Heart left ventricle (tissue), 16 donors: ENCODE results near the gene ADCK2. TPM values are rescaled to one million over a fixed set of nuclear protein-coding genes. Genes with fewer than 3 reads are reported as not detected.
"Not testable (repeated sequence)": the region's sequence is repeated elsewhere in the genome, so short reads cannot be mapped to it uniquely, and the experiment has no call there.

Experiments used
- ATAC-seq, 4 donors: fragments of 200-7000 bp; cut with Tn5 transposase; one replicate each; pipeline ENCODE4 v1.9.1; 2020 to 2022; ENCODE audit warnings: moderate library complexity in 4 of 4, mild to moderate bottlenecking in 3 of 4, moderate number of reproducible peaks in 1 of 4
- DNase-seq, 5 donors: peaks; one replicate each; pipeline ENCODE4 v3.0.0-alpha.2; 2020
- H3K27ac ChIP-seq, 12 donors: fragments of 200-600 bp; sonication (generic) in 4 of 12; one replicate each; pipeline versions ENCODE4 v1.5.0 to v1.8.0; 2016 to 2022; ENCODE audit warnings: mild to moderate bottlenecking in 2 of 12
- H3K27me3 ChIP-seq, 9 donors: fragments of 200-600 bp; sonication (generic) in 2 of 9; one replicate each; pipeline versions ENCODE4 v1.5.1 to v1.8.0; 2016 to 2022; ENCODE audit warnings: mild to moderate bottlenecking in 3 of 9
- H3K36me3 ChIP-seq, 9 donors: fragments of 200-600 bp; sonication (generic) in 2 of 9; one replicate each; pipeline versions ENCODE4 v1.5.0 to v1.8.0; 2018 to 2022; ENCODE audit warnings: mild to moderate bottlenecking in 2 of 9
- H3K4me1 ChIP-seq, 12 donors: fragments of 200-600 bp; sonication (generic) in 4 of 12; one replicate each; pipeline versions ENCODE4 v1.5.0 to v1.8.0; 2016 to 2022; ENCODE audit warnings: mild to moderate bottlenecking in 3 of 12
- H3K4me3 ChIP-seq, 12 donors: fragments of 200-600 bp; sonication (generic) in 4 of 12; one replicate each; pipeline versions ENCODE4 v1.5.0 to v1.8.0; 2017 to 2022; ENCODE audit warnings: mild to moderate bottlenecking in 9 of 12, moderate library complexity in 4 of 12
- H3K9me3 ChIP-seq, 12 donors: fragments of 200-600 bp; sonication (generic) in 4 of 12; one replicate each; pipeline versions ENCODE4 v1.5.0 to v1.8.0; 2016 to 2022; ENCODE audit warnings: mild to moderate bottlenecking in 1 of 12
- POLR2A ChIP-seq, 2 donors: fragments of 450-650 bp; IDR thresholded peaks; one replicate each; pipeline ENCODE4 v1.6.1; 2017; ENCODE audit warnings: antibody characterized with exemption in 2 of 2, mild to moderate bottlenecking in 2 of 2, moderate library complexity in 2 of 2
- WGBS, 4 donors: extraction: QIAGEN DNeasy Blood & Tissue Kit in 2 of 4; methylation state at CpG; one replicate each; pipeline versions ENCODE4 v1.1.5 to v1.1.7; 2013 to 2018; 5-methylcytosine and 5-hydroxymethylcytosine counted together
- intact Hi-C, 10 donors: fragments of 100-400 bp; cut with DNase I; formaldehyde crosslinking; loops; one replicate each; pipeline versions ENCODE4 v1.11.1 to v1.14.2; 2022
- polyA plus RNA-seq, 2 donors: library from polyadenylated mRNA; stranded (reverse); fragments of 200-250 nt; gene quantifications; one replicate each; pipeline ENCODE4 v1.2.3, GENCODE V29; 2013
- total RNA-seq, 9 donors: library from RNA; depleted of rRNA in 2 of 9; stranded (reverse); fragments of >200 nt in 2 of 9; fragmentation: NEBNext Ultra II Directional in 3 of 9; extraction: Animal tissue kit (Norgen Biotek cat#: 25700) in 3 of 9; gene quantifications; one replicate each; pipeline versions ENCODE4 v1.1.0 to v1.2.4, GENCODE V29; 2016 to 2023
- TF ChIP-seq, protein P1 (sequence below), 12 donors: fragments of 200-600 bp; sonication (generic) in 4 of 12; IDR thresholded peaks; one replicate each; pipeline versions ENCODE4 v1.5.0 to v1.8.0; 2018 to 2022; ENCODE audit warnings: antibody characterized with exemption in 12 of 12, mild to moderate bottlenecking in 5 of 12
- donor health status: ischemic (EF 13 %, LVEDD 7.1; RV severe dilation, severe dysfunction).
- donor health status: healthy with polysubstance abuse.
- donor health status: DM: no; HTN: yes; CAD: no.
- donor health status: DM: no; HTN: no; CAD: no.
- donor health status: ischemic (EF 25% LVEDD 6.9; RV normal size, moderate dysfunction).
- donor health status: ischemic (EF 25% LVEDD 5.7; RV mildly dilated, moderate dysfunction).
- donor health status: healthy.
- donor health status: DM: yes; HTN: yes; CAD: no.
- donor health status: ischemic (EF 35%, LVEDD 5.7; RV mildly dilated, moderate dysfunction).
- donor health status: nonischemic (EF 11% LVEDD 7.7; RV severe dilation, severe dysfunction).
- donor health status: DM: yes; HTN: yes; CAD: no.
- donor health status: PGD.
- donor health status: ischemic (EF 29% LVEDD 5.4; RV normal size, mild dysfunction).
- donor health status: nonischemic (EF 23%, LVEDD 6.1; RV moderate dilation, normal function).

ADCK2 gene
- total and polyA plus RNA-seq, 11 donors: 5.3 to 18.3 (median 10.5) TPM

DNA sequence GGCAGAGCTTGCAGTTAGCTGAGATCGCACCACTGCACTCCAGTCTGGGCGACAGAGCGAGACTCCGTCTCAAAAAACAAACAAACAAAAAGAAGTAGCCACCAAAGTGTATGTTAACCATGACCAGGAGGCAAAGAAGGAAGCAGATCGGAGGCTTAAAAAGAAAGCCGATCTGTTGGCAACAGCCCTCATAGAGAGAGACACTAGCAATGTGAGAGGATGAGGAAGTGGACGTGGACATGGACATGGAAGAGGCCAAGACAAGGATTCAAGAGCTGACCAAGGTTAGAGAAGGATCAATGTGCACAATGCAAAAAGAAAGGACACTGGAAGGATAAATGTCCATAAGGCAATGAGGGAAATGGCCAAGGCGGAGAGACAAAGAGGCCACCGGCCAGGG, 14.9 kb upstream of the ADCK2 start:
- H3K27ac ChIP-seq: no peak overlapping the region
- H3K27me3 ChIP-seq: peaks cover 0 to 3% (median 0%) of the 10 kb centered on the region in 9 donors
- no peak overlapping the region for H3K4me3 ChIP-seq
- no peaks in the 10 kb centered on the region for H3K9me3 ChIP-seq
- peaks cover 0 to 31% (median 19%) of the 10 kb centered on the region in 12 donors for H3K4me1 ChIP-seq
- intact Hi-C loops: loop anchor here in 2 of 10 donors (5.0 to 10.0 kb wide), 2 partner anchors 181 to 183 kb away; partner anchors contain the start of gene MKRN1 (in 2 of the 2)
- no peaks in the 10 kb centered on the region for H3K36me3 ChIP-seq
- WGBS, 4 donors: 92 to 95% (median 94%) methylated on average over 9 of the region's 9 CpGs
- ATAC-seq (no peak), DNase-seq (peak in 1 of 5 donors; percentile 3)
- TF ChIP-seq, protein P1, sequence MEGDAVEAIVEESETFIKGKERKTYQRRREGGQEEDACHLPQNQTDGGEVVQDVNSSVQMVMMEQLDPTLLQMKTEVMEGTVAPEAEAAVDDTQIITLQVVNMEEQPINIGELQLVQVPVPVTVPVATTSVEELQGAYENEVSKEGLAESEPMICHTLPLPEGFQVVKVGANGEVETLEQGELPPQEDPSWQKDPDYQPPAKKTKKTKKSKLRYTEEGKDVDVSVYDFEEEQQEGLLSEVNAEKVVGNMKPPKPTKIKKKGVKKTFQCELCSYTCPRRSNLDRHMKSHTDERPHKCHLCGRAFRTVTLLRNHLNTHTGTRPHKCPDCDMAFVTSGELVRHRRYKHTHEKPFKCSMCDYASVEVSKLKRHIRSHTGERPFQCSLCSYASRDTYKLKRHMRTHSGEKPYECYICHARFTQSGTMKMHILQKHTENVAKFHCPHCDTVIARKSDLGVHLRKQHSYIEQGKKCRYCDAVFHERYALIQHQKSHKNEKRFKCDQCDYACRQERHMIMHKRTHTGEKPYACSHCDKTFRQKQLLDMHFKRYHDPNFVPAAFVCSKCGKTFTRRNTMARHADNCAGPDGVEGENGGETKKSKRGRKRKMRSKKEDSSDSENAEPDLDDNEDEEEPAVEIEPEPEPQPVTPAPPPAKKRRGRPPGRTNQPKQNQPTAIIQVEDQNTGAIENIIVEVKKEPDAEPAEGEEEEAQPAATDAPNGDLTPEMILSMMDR (IDR thresholded peaks at IDR 0.05): no peak
- TF ChIP-seq POLR2A (IDR thresholded peaks at IDR 0.05): no peak

DNA sequence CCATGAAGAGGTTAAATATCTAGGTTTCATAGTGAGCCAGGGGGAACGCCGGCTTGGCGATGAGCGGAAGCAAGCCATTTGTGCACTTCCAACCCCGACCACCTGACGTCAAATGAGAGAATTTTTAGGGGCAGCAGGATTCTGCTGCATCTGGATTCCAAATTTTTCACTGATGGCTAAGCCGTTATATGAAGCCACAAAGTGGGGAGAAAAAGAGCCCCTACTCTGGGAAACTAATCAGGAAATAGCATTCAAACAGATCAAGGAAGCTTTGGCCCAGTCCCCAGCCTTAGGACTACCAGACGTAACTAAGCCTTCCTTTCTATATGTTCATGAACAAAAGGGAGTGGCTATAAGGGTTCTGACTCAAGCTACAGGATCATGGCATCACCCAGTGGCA, 12.9 kb upstream of the ADCK2 start:
- WGBS, 4 donors: 55 to 61% (median 58%) methylated on average over 8 of the region's 8 CpGs
- peaks cover 0 to 3% (median 0%) of the 10 kb centered on the region in 9 donors for H3K27me3 ChIP-seq
- ATAC-seq: no peak
- no peaks in the 10 kb centered on the region for H3K9me3 ChIP-seq
- no peak overlapping the region for H3K27ac ChIP-seq
- no peaks in the 10 kb centered on the region for H3K36me3 ChIP-seq
- no peak for DNase-seq
- no peak overlapping the region for H3K4me3 ChIP-seq
- H3K4me1 ChIP-seq: peaks cover 0 to 25% (median 12%) of the 10 kb centered on the region in 12 donors
- intact Hi-C loops: loop anchor here in 2 of 10 donors (5.0 to 10.0 kb wide), 2 partner anchors 183 to 185 kb away; partner anchors contain the start of gene MKRN1 (in 2 of the 2)
- TF ChIP-seq POLR2A (IDR thresholded peaks at IDR 0.05): no peak
- TF ChIP-seq, protein P1 (IDR thresholded peaks at IDR 0.05): no peak

DNA sequence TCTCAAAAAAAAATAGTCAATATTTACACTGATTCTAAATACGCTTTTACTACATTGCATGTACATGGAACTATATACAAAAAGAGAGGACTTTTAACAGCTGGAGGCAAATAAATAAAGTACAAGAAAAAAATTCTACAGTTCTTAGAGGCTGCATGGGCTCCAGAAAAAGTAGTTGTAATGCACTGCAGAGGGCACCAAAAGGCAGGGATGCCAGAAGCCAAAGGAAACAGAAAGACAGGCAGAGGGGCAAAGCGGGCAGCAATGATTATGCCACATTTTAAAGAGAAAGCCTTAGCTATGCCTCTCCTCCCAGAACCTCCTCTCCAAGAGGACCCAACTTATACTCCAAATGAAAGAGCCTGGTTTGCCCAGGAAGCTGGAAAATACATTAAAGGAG, 11.6 kb upstream of the ADCK2 start:
- WGBS, 4 donors: 76 to 84% (median 82%) methylated on average over 2 of the region's 2 CpGs
- no peak for DNase-seq
- peaks cover 0 to 3% (median 0%) of the 10 kb centered on the region in 9 donors for H3K27me3 ChIP-seq

GRCh38 chr7:140662938-140663337, 9.8 kb upstream of the ADCK2 start:
- H3K4me1 ChIP-seq, H3K4me3 ChIP-seq, ATAC-seq, H3K36me3 ChIP-seq, H3K27me3 ChIP-seq, DNase-seq, H3K9me3 ChIP-seq, intact Hi-C loops, H3K27ac ChIP-seq: not testable (repeated sequence)
- WGBS, 4 donors: 70 to 97% (median 94%) methylated on average over 1 to 2 of the region's 2 CpGs

More for the DNA sequence above, 11.6 kb upstream of the ADCK2 start:
- Histone ChIP-seq H3K27ac (no peak overlapping the region), H3K9me3 (no peaks in the 10 kb centered on the region), H3K36me3 (no peaks in the 10 kb centered on the region), H3K4me3 (no peak overlapping the region), H3K4me1 (peaks cover 0 to 20% (median 9%) of the 10 kb centered on the region in 12 donors)
- intact Hi-C loops: no loop called here
- TF ChIP-seq, protein P1 (IDR thresholded peaks at IDR 0.05): no peak
- no peak for TF ChIP-seq POLR2A (IDR thresholded peaks at IDR 0.05)
- no peak for ATAC-seq

- Histone ChIP-seq H3K9me3 (no peaks in the 10 kb centered on the region), H3K27ac (no peak overlapping the region), H3K4me3 (no peak overlapping the region), H3K36me3 (no peaks in the 10 kb centered on the region), H3K27me3 (no peaks in the 10 kb centered on the region), H3K4me1 (peaks cover 0 to 7% (median 2%) of the 10 kb centered on the region in 12 donors)
- 85 to 89% (median 87%) methylated on average over 1 of the region's 1 CpG for WGBS, 4 donors
- intact Hi-C loops: no loop called here
- TF ChIP-seq POLR2A (IDR thresholded peaks at IDR 0.05): no peak
- TF ChIP-seq, protein P1 (IDR thresholded peaks at IDR 0.05): no peak
- ATAC-seq (no peak), DNase-seq (no peak)
These were observed 5.3 kb upstream of the ADCK2 start for GRCh38 chr7:140667476-140667875.
